WTC11 (cell line): ENCODE data around the gene PDGFRB.

Experiments used
- SP1 ChIP-seq: sonication (generic); formaldehyde crosslinking; conservative IDR thresholded peaks from 2 replicates; pipeline ENCODE4 v1.8.1; 2022; ENCODE audit warnings: missing genetic modification reagents
- ZNF423 ChIP-seq: fragments of 250-450 bp; sonication (Bioruptor Pico); IDR thresholded peaks from 2 replicates; pipeline ENCODE4 v2.1.2; 2022; ENCODE audit warnings: mild to moderate bottlenecking, moderate library complexity
- TF ChIP-seq, protein P1 (sequence below): fragments of 200-600 bp; IDR thresholded peaks from 2 replicates; pipeline ENCODE4 v1.8.0; 2022; ENCODE audit warnings: antibody characterized with exemption
- TF ChIP-seq, protein P2 (sequence below): sonication (generic); formaldehyde crosslinking; IDR thresholded peaks from 2 replicates; pipeline ENCODE4 v1.8.1; 2023; ENCODE audit warnings: mild to moderate bottlenecking, missing genetic modification reagents

DNA sequence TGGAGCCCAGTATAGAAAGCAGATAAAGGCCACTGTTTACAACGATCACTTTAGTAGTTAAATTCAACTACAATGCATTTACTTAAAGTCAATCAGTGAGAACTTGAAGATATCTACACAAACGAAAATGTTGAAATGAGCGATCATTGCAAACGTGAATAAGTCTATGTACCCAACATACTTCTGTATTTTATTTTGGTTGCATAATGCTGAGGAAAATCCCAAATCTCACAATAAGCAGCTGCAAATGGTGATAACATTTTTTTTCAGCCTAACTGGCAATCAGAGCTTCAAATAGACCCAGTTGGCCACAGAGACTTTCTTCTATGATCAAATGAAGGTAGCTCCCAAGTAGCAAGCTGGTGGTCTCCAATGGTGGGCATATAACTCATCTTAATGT lies 32.1 kb downstream of the PDGFRB start:
- TF ChIP-seq ZNF423 = no peak
- no peak for TF ChIP-seq SP1 (CRISPR knock-in tag)
- TF ChIP-seq, protein P1, sequence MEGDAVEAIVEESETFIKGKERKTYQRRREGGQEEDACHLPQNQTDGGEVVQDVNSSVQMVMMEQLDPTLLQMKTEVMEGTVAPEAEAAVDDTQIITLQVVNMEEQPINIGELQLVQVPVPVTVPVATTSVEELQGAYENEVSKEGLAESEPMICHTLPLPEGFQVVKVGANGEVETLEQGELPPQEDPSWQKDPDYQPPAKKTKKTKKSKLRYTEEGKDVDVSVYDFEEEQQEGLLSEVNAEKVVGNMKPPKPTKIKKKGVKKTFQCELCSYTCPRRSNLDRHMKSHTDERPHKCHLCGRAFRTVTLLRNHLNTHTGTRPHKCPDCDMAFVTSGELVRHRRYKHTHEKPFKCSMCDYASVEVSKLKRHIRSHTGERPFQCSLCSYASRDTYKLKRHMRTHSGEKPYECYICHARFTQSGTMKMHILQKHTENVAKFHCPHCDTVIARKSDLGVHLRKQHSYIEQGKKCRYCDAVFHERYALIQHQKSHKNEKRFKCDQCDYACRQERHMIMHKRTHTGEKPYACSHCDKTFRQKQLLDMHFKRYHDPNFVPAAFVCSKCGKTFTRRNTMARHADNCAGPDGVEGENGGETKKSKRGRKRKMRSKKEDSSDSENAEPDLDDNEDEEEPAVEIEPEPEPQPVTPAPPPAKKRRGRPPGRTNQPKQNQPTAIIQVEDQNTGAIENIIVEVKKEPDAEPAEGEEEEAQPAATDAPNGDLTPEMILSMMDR = no peak
- TF ChIP-seq, protein P2, sequence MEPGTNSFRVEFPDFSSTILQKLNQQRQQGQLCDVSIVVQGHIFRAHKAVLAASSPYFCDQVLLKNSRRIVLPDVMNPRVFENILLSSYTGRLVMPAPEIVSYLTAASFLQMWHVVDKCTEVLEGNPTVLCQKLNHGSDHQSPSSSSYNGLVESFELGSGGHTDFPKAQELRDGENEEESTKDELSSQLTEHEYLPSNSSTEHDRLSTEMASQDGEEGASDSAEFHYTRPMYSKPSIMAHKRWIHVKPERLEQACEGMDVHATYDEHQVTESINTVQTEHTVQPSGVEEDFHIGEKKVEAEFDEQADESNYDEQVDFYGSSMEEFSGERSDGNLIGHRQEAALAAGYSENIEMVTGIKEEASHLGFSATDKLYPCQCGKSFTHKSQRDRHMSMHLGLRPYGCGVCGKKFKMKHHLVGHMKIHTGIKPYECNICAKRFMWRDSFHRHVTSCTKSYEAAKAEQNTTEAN = no peak
